HFF-Myc (cell line): Measurements from ENCODE around the gene C5.
"Not testable (repeated sequence)": the region's sequence is repeated elsewhere in the genome, so short reads cannot be mapped to it uniquely, and the experiment has no call there.

Experiments
- DNase-seq: peaks from one replicate; pipeline ENCODE4 v3.0.0-alpha.2; 2011; ENCODE audit warnings: low read depth; ENCODE audit errors: extremely low read depth
- H3K4me3 ChIP-seq: replicated peaks from 2 replicates; pipeline ENCODE4 v1.5.1; 2011; ENCODE audit warnings: low read depth, mild to moderate bottlenecking, control low read depth, low read length
- TF ChIP-seq, protein P1 (sequence below): IDR thresholded peaks from 2 replicates; pipeline ENCODE4 v1.5.1; 2012; ENCODE audit warnings: mild to moderate bottlenecking, low read depth, low read length, control low read depth; ENCODE audit errors: missing control alignments

Gene C5

DNA sequence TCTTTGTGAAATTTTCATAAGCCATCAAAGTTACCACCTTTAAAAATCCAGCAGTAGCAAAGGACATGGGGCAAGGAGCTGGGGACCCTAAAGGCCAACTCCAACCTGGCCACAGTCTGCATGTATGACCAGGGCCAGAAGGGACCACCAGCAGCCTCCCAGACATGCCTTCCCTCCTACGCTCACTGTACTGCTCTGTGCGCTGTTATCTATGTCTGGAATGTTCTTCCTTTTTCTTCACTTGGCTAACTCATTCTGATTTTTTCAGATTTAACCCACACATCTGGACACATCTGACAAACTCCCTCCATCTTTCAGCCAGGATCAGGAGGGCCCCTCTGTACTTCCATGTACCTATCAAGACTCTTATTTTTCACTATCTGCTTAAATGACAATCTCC lies 75.9 kb downstream of the C5 start:
- TF ChIP-seq, protein P1, sequence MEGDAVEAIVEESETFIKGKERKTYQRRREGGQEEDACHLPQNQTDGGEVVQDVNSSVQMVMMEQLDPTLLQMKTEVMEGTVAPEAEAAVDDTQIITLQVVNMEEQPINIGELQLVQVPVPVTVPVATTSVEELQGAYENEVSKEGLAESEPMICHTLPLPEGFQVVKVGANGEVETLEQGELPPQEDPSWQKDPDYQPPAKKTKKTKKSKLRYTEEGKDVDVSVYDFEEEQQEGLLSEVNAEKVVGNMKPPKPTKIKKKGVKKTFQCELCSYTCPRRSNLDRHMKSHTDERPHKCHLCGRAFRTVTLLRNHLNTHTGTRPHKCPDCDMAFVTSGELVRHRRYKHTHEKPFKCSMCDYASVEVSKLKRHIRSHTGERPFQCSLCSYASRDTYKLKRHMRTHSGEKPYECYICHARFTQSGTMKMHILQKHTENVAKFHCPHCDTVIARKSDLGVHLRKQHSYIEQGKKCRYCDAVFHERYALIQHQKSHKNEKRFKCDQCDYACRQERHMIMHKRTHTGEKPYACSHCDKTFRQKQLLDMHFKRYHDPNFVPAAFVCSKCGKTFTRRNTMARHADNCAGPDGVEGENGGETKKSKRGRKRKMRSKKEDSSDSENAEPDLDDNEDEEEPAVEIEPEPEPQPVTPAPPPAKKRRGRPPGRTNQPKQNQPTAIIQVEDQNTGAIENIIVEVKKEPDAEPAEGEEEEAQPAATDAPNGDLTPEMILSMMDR, result no peak

DNA sequence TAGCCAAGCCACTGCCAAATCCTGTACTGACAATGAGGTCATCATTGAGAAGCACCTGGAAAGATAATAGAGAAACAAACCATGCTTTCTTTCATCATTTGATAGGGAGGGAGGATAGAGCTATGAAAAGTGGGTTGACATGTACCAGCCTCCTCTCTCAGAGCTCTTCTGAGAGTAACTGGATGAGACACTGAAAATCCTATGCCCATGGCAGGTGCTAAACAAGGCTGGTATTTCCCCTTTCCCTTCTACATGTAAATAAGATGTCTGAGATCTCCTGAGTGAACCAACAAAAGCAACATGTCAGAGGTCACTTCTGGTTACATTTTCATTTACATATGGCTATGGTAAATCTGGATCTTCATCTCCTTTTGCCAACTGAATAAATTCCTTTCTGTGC lies 78.1 kb downstream of the C5 start:
- no peak overlapping the region for H3K4me3 ChIP-seq
- TF ChIP-seq, protein P1, result no peak
- DNase-seq, result no peak

More for the DNA sequence above, 75.9 kb downstream of the C5 start:
- H3K4me3 ChIP-seq, result no peak overlapping the region
- no peak for DNase-seq

DNA sequence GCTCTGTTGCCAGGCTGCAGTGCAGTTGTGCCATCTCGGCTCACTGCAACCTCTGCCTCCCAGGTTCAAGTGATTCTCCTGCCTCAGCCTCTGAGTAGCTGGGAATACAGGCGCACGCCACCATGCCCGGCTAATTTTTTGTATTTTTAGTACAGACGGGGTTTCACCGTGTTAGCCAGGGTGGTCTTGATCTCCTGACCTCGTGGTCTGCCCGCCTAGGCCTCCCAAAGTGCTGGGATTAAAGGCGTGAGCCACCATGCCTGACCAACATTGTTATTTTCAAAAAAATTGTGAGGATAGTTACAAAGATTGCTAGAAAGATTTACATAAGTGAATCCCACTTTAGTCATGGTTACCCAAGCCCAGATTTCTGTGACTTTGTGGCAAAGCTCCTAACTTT lies 78.6 kb downstream of the C5 start:
- DNase-seq, H3K4me3 ChIP-seq: not testable (repeated sequence)

DNA sequence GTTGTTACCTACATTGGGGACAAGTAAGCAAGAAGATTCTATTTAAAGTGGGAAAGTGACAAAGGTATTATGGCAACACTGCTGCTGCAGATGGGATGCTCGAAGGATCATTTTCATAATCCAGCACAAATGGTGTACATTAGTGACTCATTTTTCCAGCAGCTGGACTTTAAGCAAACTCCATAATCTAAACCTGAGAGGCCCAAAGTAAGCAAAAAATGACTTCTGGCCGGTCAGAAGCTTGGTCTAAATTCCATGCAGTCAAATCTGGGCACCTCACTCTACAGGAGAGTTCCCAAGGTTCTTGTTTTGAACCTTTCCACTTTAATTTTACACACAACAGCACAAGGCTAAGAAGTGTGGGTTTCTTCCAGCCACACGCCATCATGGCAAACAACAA lies 79.8 kb downstream of the C5 start:
- TF ChIP-seq, protein P1, result no peak
- DNase-seq, result no peak
- no peak overlapping the region for H3K4me3 ChIP-seq

DNA sequence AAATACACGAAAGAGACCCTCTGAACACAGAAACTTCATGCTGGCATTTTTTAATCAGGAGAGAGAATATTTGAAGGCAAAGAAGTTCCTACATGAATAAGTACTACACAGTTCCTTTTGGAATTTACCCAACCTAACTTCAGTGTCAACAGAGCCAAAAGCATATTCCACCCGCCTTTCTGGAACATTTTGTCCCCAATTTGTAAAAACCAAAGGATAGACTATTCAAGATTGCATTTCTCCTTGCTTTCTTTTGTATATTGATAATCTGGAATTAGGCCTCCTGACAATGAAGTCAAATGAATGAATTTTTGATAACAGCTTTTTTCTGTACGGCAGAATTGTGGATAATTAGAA lies 84.1 kb downstream of the C5 start:
- TF ChIP-seq, protein P1, result no peak
- no peak overlapping the region for H3K4me3 ChIP-seq
- no peak for DNase-seq

DNA sequence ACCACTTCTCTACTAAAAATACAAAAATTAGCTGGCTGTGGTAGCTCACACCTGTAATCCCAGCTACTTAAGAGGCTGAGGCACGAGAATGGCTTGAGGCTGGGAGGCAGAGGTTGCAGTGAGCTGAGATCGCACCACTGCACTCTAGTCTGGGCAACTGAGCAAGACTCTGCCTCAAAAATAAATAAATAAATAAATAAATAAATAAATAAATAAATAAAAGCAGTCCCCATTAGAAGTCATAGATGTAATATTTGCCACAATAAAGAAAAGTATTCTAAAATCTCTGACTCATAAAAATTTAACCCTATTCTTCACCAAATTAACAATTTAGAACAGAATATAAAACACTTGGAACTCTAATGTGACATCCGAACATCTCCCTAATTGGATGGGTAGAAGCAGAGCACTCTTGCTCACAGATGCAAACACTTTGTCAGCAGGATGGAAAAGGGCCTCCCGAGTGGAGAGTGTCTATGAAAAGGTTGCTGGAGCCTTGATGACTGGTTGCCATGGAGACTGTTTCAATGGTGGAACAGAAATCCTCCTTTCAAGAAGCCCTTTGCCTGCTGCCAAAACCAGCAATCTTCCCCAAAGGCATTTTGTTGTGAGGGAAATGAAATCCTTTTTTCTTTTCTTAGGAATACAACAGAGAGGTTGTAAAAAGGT lies 84.6 kb downstream of the C5 start:
- no peak for DNase-seq
- TF ChIP-seq, protein P1, result no peak
- no peak overlapping the region for H3K4me3 ChIP-seq

DNA sequence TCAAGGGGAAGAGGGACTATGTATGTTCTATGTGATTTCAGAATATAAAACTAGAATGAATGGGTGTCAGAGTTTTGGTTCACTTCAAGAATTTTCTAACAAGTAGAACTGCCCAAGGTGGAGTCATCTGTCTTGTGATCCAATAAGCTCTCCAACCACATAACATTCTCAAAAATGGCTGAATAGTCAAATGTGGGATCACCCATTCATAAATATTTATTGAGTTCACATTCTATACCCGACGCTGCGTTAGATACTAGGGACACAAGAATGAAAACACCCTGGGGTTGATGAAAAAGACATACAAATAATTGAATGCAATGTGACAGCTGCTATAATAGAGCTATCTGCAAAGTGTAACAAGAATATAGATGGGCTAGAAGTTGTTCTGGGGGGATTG lies 88.1 kb downstream of the C5 start:
- no peak overlapping the region for H3K4me3 ChIP-seq
- DNase-seq, result no peak
- TF ChIP-seq, protein P1, result no peak
